ENCODE results near the gene HOXC13.

Gene HOXC13

GRCh38 chr12:53938326-53939140 lies at the start of gene HOXC13:
Gene HOXC13, plus strand, starts transcription at chr12:53938831. Its CDS starts 76 bp downstream, at chr12:53938907.
- no peak for DNase-seq

GRCh38 chr12:53890081-53890480 lies 48.5 kb upstream of the HOXC13 start:
- DNase-seq = no peak

GRCh38 chr12:53892762-53893395 lies 45.8 kb upstream of the HOXC13 start:
- DNase-seq = no peak

- DNase-seq = no peak
These were observed 39.4 kb upstream of the HOXC13 start for GRCh38 chr12:53899230-53899629.

- no peak for DNase-seq
These were observed 31.5 kb upstream of the HOXC13 start for GRCh38 chr12:53907103-53907502.

- DNase-seq = no peak
These were observed 21.6 kb upstream of the HOXC13 start for GRCh38 chr12:53916788-53917655.

- no peak for DNase-seq
These were observed 13.9 kb upstream of the HOXC13 start for GRCh38 chr12:53924521-53925405.

- DNase-seq = no peak
These were observed 11.2 kb upstream of the HOXC13 start for GRCh38 chr12:53927220-53928029.

GRCh38 chr12:53928054-53928835 lies 10.4 kb upstream of the HOXC13 start:
- no peak for DNase-seq

- DNase-seq = no peak
These were observed 9.1 kb upstream of the HOXC13 start for GRCh38 chr12:53929527-53929926.

GRCh38 chr12:53930591-53931255 lies 7.9 kb upstream of the HOXC13 start:
- DNase-seq = no peak

GRCh38 chr12:53931844-53932581 lies 6.6 kb upstream of the HOXC13 start:
- DNase-seq = no peak

GRCh38 chr12:53932915-53933314 lies 5.7 kb upstream of the HOXC13 start:
- no peak for DNase-seq

- no peak for DNase-seq
These were observed 3.0 kb upstream of the HOXC13 start for GRCh38 chr12:53935383-53936341.

GRCh38 chr12:53937099-53937498 lies 1.5 kb upstream of the HOXC13 start:
- no peak for DNase-seq

GRCh38 chr12:53937596-53938325 lies 870 bp upstream of the HOXC13 start:
- DNase-seq = no peak

Data from right forelimb (tissue), 1 donor.